ENCODE measurements around the gene IKBKG. TPM values are rescaled to one million over a fixed set of nuclear protein-coding genes. Genes with fewer than 3 reads are reported as not detected.
"Not testable (repeated sequence)": the region's sequence is repeated elsewhere in the genome, so short reads cannot be mapped to it uniquely, and the experiment has no call there.

Gene IKBKG
- total RNA-seq, 3 donors from 2014 or later (not counting 1 experiment from before 2014, with no cell fraction given) = 64.8 to 84.6 (median 84.1) TPM

DNA sequence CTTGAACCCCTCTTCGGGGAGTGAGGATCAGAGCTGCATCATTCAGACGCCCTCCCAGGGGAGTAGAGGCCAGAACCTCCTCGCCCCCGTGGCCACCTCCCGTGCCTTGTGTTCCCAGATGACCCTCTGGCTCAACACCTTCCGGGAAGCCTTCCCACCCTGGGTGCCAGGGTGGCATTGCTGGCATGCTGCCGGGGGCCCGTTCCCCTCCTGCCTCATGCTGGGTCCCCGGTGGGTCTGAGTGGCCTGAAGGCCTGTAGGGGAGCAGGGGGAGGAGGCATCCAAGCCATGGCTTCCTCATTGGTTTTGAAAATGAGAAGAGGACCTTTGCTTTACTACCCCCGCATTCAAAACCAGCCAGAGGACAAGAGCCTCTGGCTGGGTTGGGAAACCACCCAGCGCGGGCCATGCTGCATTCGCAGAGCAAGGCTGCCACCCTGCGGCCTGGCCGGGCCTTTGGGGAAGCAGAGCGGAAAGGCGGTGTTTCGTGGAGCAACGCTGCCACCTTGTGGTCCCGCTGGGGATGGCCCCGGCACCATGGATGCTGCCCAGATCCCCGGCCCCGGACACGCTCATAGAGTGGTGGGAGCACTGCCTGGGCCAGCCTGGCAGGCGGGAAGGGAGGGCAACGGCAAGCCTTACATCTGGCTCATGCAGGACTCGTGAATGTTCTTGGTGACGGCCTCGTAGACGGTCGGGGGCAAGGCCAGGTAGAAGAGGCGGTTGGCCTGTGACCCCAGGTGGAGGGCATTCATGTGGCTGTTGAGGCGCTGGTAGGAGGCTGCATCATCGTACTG, 12.7 kb upstream of the IKBKG start:
- Mint-ChIP-seq H3K27me3 (ENCODE audit: low read depth in 2 of 2) (no peaks in the 10 kb centered on the region), H3K36me3 (no peaks in the 10 kb centered on the region), H3K27ac (peak overlapping the region; percentile 72 to 85), H3K9me3 (no peaks in the 10 kb centered on the region), H3K4me1 (peaks cover 15 to 17% of the 10 kb centered on the region in 2 donors), H3K4me3 (peak overlapping the region; percentile 9)
- peak; percentile 93 to 100 (median 95) for ATAC-seq
- Histone ChIP-seq H3K27ac (ENCODE audit: low read length) (peak overlapping the region; percentile 50), H3K36me3 (ENCODE audit: control insufficient read depth, insufficient read depth, low read length) (peaks cover 36% of the 10 kb centered on the region), H3K4me3 (ENCODE audit: low read length) (no peak overlapping the region), H3K4me1 (ENCODE audit: control insufficient read depth, insufficient read depth, low read length) (peaks cover 34% of the 10 kb centered on the region), H3K9me3 (ENCODE audit: control insufficient read depth, insufficient read depth, low read length) (no peaks in the 10 kb centered on the region), H3K27me3 (ENCODE audit: control insufficient read depth, insufficient read depth, low read length) (no peaks in the 10 kb centered on the region)
- intact Hi-C loops (cut with micrococcal nuclease) = loop anchor here (5.0 kb wide), 1 partner anchor 137 kb away; the partner anchor contains the start of gene RPL10
- 45% methylated on average over 33 of the region's 34 CpGs for WGBS (ENCODE audit: insufficient coverage)
- DNase-seq = peak; percentile 85 to 92
- TF ChIP-seq, protein P1, sequence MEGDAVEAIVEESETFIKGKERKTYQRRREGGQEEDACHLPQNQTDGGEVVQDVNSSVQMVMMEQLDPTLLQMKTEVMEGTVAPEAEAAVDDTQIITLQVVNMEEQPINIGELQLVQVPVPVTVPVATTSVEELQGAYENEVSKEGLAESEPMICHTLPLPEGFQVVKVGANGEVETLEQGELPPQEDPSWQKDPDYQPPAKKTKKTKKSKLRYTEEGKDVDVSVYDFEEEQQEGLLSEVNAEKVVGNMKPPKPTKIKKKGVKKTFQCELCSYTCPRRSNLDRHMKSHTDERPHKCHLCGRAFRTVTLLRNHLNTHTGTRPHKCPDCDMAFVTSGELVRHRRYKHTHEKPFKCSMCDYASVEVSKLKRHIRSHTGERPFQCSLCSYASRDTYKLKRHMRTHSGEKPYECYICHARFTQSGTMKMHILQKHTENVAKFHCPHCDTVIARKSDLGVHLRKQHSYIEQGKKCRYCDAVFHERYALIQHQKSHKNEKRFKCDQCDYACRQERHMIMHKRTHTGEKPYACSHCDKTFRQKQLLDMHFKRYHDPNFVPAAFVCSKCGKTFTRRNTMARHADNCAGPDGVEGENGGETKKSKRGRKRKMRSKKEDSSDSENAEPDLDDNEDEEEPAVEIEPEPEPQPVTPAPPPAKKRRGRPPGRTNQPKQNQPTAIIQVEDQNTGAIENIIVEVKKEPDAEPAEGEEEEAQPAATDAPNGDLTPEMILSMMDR (IDR thresholded peaks at IDR 0.05) = peak; percentile 94

DNA sequence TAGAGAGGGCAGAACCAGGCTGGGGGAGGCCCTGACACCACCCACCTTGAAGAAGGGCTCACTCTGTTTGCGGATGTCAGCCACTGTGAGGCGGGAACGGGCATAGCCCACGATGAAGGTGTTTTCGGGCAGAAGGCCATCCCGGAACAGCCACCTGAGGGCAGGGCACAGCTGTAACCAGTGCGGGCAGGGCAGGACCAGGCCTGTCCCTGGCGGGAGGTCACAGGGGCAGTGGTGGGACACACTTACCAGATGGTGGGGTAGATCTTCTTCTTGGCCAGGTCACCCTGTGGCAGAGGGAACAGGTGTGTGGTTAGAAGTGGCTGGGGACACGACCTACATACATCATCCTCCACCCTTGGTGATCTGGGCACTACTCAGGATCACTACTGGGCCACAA, 11.5 kb upstream of the IKBKG start:
- WGBS (ENCODE audit: insufficient coverage) = 93% methylated on average over 8 of the region's 9 CpGs
- Histone ChIP-seq H3K4me1 (ENCODE audit: control insufficient read depth, insufficient read depth, low read length) (peaks cover 39% of the 10 kb centered on the region), H3K27ac (ENCODE audit: low read length) (no peak overlapping the region), H3K36me3 (ENCODE audit: control insufficient read depth, insufficient read depth, low read length) (peaks cover 36% of the 10 kb centered on the region), H3K27me3 (ENCODE audit: control insufficient read depth, insufficient read depth, low read length) (no peaks in the 10 kb centered on the region), H3K9me3 (ENCODE audit: control insufficient read depth, insufficient read depth, low read length) (no peaks in the 10 kb centered on the region), H3K4me3 (ENCODE audit: low read length) (no peak overlapping the region)
- TF ChIP-seq, protein P1 (IDR thresholded peaks at IDR 0.05) = no peak
- H3K4me1 Mint-ChIP-seq = peaks cover 15 to 20% of the 10 kb centered on the region in 2 donors
- intact Hi-C loops (cut with micrococcal nuclease) = no loop called here
- H3K27ac Mint-ChIP-seq = peak overlapping the region in 1 of 2 donors; percentile 23
- no peaks in the 10 kb centered on the region for H3K27me3 Mint-ChIP-seq (ENCODE audit: low read depth in 2 of 2)
- H3K4me3 Mint-ChIP-seq = no peak overlapping the region
- H3K9me3 Mint-ChIP-seq = no peaks in the 10 kb centered on the region
- ATAC-seq = no peak
- no peak for DNase-seq
- no peaks in the 10 kb centered on the region for H3K36me3 Mint-ChIP-seq

DNA sequence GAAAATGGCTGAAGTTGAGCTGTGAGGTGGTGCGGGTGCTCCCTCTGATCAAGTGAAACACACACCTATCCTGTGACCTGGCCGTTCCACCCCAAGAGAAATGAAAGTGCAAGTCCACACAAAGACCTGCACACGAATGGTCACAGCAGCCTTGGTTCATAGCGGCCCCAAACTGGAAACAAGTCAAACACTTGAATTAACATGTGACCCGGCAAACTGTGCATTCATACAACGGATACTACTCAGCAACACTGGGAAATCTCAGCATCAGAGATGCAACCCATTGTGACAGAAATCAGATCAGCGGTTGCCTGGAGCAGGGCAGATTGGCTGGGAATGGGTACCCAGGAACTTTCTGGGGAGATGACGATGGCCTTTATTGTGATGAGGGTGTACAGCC, 8.3 kb upstream of the IKBKG start:
- peaks cover 32 to 38% of the 10 kb centered on the region in 2 donors for H3K4me1 Mint-ChIP-seq
- H3K4me3 Mint-ChIP-seq = peak overlapping the region; percentile 50
- intact Hi-C loops (cut with micrococcal nuclease) = no loop called here
- Histone ChIP-seq H3K27me3 (ENCODE audit: control insufficient read depth, insufficient read depth, low read length) (no peaks in the 10 kb centered on the region), H3K36me3 (ENCODE audit: control insufficient read depth, insufficient read depth, low read length) (peaks cover 18% of the 10 kb centered on the region), H3K27ac (ENCODE audit: low read length) (no peak overlapping the region), H3K4me3 (ENCODE audit: low read length) (no peak overlapping the region), H3K9me3 (ENCODE audit: control insufficient read depth, insufficient read depth, low read length) (no peaks in the 10 kb centered on the region), H3K4me1 (ENCODE audit: control insufficient read depth, insufficient read depth, low read length) (peaks cover 70% of the 10 kb centered on the region)
- no peaks in the 10 kb centered on the region for H3K36me3 Mint-ChIP-seq
- 76% methylated on average over 8 of the region's 8 CpGs for WGBS (ENCODE audit: insufficient coverage)
- H3K9me3 Mint-ChIP-seq = no peaks in the 10 kb centered on the region
- DNase-seq (no peak), ATAC-seq (no peak)
- H3K27ac Mint-ChIP-seq = peak overlapping the region; percentile 79 to 93
- TF ChIP-seq, protein P1 (IDR thresholded peaks at IDR 0.05) = no peak
- H3K27me3 Mint-ChIP-seq (ENCODE audit: low read depth in 2 of 2) = no peaks in the 10 kb centered on the region

DNA sequence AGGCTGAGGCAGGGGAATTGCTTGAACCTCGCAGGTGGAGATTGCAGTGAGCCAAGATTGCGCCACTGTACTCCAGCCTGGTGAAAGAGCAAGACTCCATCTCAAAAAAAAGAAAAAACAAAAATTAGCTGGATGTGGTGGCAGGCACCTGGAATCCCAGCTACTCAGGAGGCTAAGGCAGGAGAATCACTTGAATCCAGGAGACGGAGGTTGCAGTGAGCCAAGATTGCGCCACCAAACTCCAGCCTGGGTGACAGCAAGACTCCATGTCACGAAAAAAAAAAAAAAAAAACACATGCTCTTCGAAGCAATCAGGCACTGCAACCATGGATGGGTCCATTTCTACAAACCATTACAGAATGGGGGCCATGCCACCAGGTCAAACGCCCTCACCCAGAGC, 7.1 kb upstream of the IKBKG start:
- Histone ChIP-seq H3K4me1 (ENCODE audit: control insufficient read depth, insufficient read depth, low read length) (peaks cover 69% of the 10 kb centered on the region), H3K36me3 (ENCODE audit: control insufficient read depth, insufficient read depth, low read length) (peaks cover 10% of the 10 kb centered on the region)
- Mint-ChIP-seq H3K27ac (peak overlapping the region; percentile 93 to 94), H3K4me1 (peaks cover 31 to 35% of the 10 kb centered on the region in 2 donors)
- WGBS (ENCODE audit: insufficient coverage) = 89% methylated on average over 4 of the region's 7 CpGs
- H3K36me3 Mint-ChIP-seq; intact Hi-C loops (cut with micrococcal nuclease); H3K9me3 ChIP-seq (ENCODE audit: control insufficient read depth, insufficient read depth, low read length); H3K4me3 Mint-ChIP-seq; H3K4me3 ChIP-seq (ENCODE audit: low read length); H3K27me3 ChIP-seq (ENCODE audit: control insufficient read depth, insufficient read depth, low read length); ATAC-seq; H3K27me3 Mint-ChIP-seq (ENCODE audit: low read depth in 2 of 2); H3K9me3 Mint-ChIP-seq; DNase-seq; H3K27ac ChIP-seq (ENCODE audit: low read length): not testable (repeated sequence)

Measured in natural killer cell (primary cell).